HG02571 (cell line): ENCODE results near the gene SLITRK5.

Experiments
- ATAC-seq: cut with Tn5 transposase; IDR thresholded peaks from one replicate; pipeline ENCODE4 v1.9.1; 2021; ENCODE audit warnings: mild to moderate bottlenecking, moderate library complexity; ENCODE audit not compliant: unreplicated experiment

Gene SLITRK5

GRCh38 chr13:87698268-87698667 lies 27.1 kb downstream of the SLITRK5 start:
- ATAC-seq = no peak

- no peak for ATAC-seq
These were observed 38.8 kb downstream of the SLITRK5 start for GRCh38 chr13:87709947-87710346.

GRCh38 chr13:87712012-87712411 lies 40.8 kb downstream of the SLITRK5 start:
- ATAC-seq = no peak
